Activated effector memory CD4-positive, alpha-beta T cell treated with Interleukin-2 at 50 U/mL for 16 hours (primary cell): Measurements from ENCODE around the gene GTF2IRD2.
"Not testable (repeated sequence)": the region's sequence is repeated elsewhere in the genome, so short reads cannot be mapped to it uniquely, and the experiment has no call there.

Experiments used
- DNase-seq: peaks from one replicate; pipeline ENCODE4 v3.0.0-alpha.2; 2020

GTF2IRD2 gene

DNA sequence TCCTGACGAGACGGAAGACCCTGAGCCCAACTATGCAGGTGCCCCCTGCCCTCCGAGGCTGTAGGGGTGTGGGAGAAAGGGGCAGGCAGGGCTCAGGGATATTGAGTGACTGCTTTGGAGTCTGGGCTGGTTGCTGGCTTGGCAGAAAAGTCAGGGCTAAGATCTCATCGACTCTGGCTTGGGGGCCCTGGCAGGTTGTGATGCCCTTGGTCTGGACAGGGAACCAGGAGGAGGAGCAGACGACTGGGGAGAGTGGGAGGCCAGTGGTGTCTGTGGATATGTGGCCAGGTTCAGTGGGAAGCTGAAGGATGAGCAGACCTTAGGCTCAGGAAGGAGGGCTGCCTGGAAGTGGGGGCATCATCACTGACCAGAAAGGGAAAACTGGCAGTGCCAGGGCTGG lies 67.8 kb downstream of the GTF2IRD2 start:
- not testable (repeated sequence) for DNase-seq

DNA sequence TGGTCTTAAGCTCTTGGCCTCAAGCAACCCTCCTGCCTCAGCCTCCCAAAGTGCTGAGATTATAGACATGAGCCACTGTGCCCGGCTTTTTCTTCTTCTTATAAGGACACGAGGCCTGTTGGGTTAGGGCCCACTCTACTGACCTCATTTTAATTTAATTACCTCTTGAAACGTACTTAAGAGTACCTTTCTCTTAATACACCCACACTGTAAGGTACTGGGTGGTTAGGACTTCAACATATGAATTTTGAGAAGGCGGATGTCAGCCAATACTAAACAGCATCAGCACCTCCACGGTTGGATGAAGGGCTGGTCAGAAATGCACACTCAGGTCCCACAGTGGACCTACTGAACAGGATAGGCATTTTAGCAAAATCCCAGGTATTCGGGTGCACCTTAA lies 69.7 kb downstream of the GTF2IRD2 start:
- DNase-seq: not testable (repeated sequence)

DNA sequence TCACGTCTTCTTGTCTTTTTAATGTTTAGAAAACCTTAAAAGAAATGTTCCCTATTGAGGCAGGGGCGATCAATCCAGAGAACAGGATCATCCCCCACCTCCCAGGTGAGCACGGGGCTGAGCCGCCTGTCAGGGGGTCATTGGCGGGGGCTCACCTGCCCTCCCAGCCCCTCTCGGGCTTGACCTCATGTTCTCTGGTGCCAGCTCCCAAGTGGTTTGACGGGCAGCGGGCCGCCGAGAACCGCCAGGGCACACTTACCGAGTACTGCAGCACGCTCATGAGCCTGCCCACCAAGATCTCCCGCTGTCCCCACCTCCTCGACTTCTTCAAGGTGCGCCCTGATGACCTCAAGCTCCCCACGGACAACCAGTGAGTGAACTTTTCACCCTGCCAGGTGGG lies 72.4 kb downstream of the GTF2IRD2 start:
- DNase-seq: not testable (repeated sequence)

DNA sequence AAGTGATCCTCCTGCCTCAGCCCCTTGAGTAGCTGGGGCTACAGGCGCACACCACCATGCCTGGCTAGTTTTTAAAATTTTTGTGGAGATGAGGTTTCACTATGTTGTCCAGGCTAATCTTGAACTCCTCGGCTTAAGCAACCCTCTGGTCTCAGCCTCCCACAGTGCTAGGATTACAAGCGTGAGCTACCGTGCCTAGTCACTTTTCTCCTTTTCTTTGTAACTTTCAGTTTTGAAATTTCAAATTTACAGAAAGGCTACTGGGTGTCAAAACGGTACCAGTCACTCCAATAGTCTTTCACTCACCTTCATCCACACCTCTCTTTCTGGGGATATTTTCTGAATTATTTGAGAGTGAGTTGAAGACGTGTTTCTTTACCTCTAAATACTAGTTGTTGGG lies 76.3 kb downstream of the GTF2IRD2 start:
- DNase-seq: not testable (repeated sequence)

DNA sequence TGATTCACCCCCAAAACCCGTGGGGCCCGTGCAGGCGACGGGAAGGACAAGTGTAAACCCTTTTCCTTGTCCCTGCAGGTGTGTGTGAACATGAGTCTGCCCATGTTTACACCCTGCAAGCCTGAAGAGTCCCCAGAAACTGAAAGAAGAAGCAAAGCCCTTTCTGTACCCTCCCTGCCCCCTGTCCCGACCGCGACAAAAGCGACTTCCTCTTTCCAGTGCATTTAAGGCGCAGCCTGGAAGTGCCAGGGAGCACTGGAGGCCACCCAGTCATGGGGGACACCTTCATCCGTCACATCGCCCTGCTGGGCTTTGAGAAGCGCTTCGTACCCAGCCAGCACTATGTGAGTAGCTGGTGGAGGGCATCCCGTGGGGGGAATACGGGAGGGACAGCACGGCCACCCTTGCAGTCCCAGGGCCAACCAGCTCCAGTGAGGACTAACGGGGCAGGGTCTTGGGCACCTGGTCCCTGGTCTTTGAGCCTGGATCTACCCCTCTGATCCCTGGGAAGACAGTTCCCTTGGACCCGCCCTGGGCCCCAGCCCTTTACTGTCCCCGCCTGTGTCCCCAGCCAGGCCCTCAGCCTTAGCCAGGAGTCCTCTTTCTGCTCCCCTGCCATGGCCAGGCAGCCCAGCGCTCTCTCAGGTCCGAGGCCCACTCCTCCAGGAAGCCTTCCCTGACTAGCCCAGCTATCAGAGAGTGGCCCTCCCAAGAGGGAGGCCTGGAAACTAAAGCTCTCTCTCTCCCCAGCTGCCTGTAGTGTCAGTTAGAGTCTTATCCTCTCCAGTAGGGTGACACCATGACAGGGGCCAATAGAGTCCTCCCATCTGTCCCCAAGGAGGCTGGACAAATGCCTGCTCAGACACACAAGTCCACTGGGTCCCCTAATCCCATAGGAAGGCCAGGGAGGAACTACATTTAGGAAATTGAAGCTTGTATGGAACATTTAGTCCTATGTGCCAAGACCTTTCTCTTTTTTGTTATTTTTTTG lies 77.3 kb downstream of the GTF2IRD2 start, which contains the start of gene NCF1:
TSS of gene NCF1 (plus strand) at position 252 of the 991 bp plus-strand sequence. CDS start at position 273, 21 bp downstream.
- not testable (repeated sequence) for DNase-seq

DNA sequence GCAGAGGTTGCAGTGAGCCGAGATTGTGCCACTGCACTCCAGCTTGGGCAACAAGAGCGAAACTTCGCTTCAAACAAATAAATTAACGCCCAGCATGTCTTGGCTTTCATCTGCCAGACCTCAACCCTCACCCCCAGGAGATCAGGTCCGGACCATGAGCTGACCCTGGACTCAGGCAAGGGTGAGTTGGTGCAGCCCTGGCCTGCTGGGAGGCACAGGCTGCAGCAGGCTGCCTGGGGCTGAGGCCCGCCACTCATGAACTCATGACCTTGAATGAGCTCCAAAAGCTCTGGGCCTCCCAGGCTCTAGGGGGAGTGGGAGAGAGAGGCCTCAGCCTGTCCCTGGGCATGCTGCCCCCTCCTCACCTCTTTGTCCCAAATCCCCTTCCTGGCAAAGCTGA lies 79.3 kb downstream of the GTF2IRD2 start:
- not testable (repeated sequence) for DNase-seq

DNA sequence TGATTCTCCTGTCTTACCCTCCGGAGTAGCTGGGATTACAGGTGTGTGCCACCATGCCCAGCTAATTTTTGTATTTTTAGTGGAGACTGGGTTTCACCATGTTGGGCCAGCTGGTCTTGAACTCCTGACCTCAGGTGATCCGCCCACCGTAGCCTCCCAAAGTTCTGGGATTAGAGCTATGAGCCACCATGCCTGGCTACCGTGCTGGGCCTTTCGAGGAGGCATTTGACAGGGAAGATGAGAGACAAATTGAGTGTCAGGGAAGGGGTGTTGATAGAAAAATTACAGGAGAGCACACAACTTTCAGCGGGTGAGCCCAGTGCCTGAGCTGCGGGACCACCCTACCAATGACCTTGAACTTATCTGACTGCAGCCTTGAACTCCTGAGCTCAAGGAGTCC lies 81.3 kb downstream of the GTF2IRD2 start:
- DNase-seq: not testable (repeated sequence)

DNA sequence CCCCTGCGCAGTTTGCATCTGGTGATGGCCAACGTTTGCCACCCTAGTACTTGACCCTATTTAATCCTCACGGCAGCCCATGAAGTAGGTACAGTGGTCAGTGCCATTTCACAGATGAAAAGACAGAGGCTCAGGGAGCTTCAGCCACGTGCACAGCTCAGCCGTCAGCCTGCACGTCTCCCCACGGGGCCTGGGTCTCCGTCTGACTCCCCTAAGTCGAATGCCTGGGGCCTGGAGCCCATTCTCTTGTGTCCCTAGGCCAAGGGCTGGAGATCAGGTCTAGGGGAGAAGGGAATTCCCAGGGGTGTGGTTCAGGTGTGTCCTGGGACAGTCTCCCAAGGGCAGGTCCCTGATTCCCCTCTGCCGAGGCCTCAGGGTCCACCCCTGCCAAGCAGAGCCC lies 84.4 kb downstream of the GTF2IRD2 start:
- DNase-seq: not testable (repeated sequence)

DNA sequence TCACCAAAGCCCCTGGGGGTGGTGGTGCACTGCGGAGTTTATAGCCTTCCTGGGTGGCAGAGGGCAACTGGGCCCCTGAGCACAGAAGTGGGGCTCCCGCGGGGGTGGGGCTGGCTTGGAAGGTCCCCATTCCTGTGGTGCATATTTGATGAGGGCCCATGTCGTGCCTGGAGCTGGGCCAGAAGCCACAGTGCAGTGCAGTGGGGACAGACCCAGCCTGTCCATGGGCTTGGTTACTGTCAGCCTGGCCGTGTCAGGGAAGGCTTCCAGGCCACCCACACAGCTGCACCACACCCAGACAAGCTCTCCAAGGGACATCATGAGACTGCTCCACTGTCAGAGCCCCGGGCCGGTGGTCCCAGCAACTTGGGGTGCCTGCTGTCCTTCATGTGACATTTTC lies 84.9 kb downstream of the GTF2IRD2 start:
- not testable (repeated sequence) for DNase-seq

DNA sequence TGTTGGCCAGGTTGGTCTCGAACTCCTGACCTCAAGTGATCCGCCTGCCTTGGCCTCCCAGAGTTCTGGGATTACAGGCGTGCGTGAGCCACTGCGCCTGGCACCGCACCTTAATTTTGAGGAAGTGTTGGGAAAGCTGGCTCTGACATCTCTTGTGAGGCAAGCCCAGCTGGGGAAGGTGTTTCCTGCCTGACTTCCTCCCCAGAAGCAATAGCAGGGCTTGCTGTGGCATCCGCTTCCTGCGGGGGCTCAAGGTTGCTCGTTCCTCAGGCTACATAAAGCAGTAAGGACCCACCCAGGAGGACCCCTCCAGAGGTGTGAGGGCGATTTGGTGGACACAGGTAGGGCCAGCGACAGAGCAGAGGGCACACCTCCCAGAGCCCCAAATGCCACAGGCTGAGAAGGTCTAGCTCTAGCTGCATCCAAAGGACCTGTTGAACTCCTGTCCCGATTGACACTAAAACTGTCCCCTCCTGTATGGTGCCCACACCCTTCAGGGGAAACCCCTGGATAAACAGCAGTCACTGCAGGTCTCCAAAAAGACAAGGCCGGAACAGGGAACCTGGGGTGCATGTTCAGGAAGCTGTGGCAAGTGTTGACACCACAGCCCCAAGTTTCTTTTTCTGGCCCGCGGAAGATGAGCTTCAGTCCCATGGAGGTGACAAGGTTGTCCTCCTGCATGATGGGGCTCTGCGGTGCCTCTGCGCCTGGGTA lies 86.0 kb downstream of the GTF2IRD2 start:
- not testable (repeated sequence) for DNase-seq

DNA sequence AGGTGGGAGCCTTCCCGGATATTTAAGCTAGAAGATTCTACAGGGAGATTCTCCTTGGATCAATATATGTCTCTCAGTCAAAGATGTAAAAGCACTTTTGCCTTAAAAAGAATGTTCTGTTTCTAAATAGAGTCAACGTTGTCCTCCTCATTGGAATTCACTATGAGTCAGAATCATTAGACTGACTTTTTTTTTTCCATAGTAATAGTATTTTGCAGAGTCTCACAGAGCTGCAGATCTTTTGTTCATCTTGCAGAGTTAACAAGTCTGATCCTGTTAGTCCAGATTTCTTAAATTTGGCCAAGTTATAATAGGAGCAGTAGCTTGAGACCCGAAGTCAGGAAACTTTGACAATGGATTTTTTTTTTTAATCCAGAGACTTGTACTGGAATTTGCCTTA lies 92.4 kb downstream of the GTF2IRD2 start:
- DNase-seq: not testable (repeated sequence)

DNA sequence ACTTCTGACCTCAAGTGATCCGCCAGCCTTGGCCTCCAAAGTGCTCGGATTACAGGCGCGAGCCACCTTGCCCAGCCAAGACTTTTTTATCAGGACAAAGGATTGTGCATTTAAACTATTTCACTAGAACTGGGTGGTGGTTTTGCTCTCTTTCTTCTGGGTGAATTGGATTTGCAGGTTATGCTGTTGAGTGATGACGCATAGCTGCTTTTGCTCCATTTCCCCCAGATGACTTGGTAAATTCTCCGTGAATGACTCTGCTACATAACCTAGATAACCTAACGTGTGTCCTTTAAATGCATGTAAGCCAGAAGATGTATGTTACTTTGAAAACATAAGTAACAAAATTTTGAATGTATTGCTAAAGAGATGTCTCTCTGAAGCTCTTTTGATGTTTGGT lies 93.1 kb downstream of the GTF2IRD2 start:
- DNase-seq: not testable (repeated sequence)

DNA sequence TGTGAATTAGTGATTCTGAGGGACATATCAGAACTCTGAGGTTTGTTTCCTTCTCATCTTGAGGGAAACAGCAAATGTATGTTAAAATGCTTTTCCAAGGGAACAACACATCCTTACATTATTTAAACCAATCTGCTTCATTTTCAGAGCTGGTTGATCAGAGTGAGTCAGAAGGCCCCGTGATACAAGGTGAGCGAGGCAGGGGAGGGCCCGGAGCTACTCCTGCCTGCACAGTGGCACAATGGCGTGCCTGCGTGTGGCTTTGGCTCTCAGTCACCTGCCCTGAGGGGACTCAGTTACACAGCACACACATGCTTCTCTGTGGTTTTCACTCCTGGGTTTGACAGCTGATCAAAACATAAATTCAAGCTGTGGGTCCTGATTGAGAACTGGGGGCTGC lies 94.7 kb downstream of the GTF2IRD2 start:
- DNase-seq: not testable (repeated sequence)

DNA sequence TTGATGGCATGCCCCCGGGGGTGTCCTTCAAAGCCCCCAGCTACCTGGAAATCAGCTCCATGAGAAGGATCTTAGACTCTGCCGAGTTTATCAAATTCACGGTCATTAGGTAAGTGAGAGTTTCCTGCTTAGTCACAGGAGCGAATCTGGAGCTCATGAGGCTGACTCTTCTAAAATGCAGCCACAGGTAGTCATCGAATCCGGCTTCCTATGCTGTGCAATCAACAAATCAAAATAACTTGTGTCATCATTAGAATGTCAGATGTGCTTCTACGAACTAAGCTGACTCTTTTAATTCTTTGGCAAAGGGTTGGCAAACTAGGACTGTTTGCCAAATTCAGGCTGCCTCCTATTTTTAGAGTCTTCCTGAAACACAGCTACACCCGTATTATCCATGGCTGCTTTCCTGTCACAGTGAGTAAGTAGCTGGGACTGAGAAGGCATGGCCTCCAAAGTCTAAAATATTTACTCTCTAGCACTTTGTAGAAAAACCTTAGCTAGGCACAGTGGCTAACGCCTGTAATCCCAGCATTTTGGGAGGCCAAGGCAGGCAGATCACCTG lies 97.4 kb downstream of the GTF2IRD2 start:
- DNase-seq: not testable (repeated sequence)
